K562 (cell line): ENCODE results near the gene PTPRB.

ENCODE experiments used
- E2F4 ChIP-seq: sonication (generic); formaldehyde crosslinking; IDR thresholded peaks from 2 replicates; pipeline ENCODE4 v1.8.0; 2022; ENCODE audit warnings: mild to moderate bottlenecking, low read depth, missing genetic modification reagents
- EGR1 ChIP-seq: fragments of 450-650 bp; conservative IDR thresholded peaks from 2 replicates; pipeline ENCODE4 v1.6.1; 2017; ENCODE audit warnings: mild to moderate bottlenecking
- FOXK1 ChIP-seq: sonication (generic); formaldehyde crosslinking; IDR thresholded peaks from 2 replicates; pipeline ENCODE4 v1.8.0; 2022; ENCODE audit warnings: missing genetic modification reagents, mild to moderate bottlenecking, borderline replicate concordance
- HLTF ChIP-seq: fragments of 450-650 bp; IDR thresholded peaks from 2 replicates; pipeline ENCODE4 v1.6.1; 2016
- HOMEZ ChIP-seq: fragments of 250-450 bp; sonication (Bioruptor Pico); IDR thresholded peaks from 2 replicates; pipeline ENCODE4 v1.4.0; 2020; ENCODE audit warnings: mild to moderate bottlenecking, moderate library complexity
- SMARCE1 ChIP-seq: fragments of 450-650 bp; IDR thresholded peaks from 2 replicates; pipeline ENCODE4 v1.7.1; 2016; ENCODE audit warnings: mild to moderate bottlenecking
- SMC3 ChIP-seq: conservative IDR thresholded peaks from 2 replicates; pipeline ENCODE4 v1.6.1; 2011; ENCODE audit warnings: low read depth, low read length, improper control_type of control experiment; ENCODE audit not compliant: insufficient read depth
- USF2 ChIP-seq: sonication (generic); formaldehyde crosslinking; IDR thresholded peaks from 2 replicates; pipeline ENCODE4 v1.5.0; 2020; ENCODE audit warnings: missing genetic modification reagents
- ZNF274 ChIP-seq: IDR thresholded peaks from 2 replicates; pipeline ENCODE4 v1.6.1; 2011; ENCODE audit warnings: low read depth, mild to moderate bottlenecking, low read length, moderate library complexity, borderline replicate concordance
- TF ChIP-seq, protein P1 (sequence below), 3 experiments: IDR thresholded peaks in 2 of 3; conservative IDR thresholded peaks in 1 of 3; 2 replicates each; pipeline ENCODE4 v1.5.1; 2011 to 2012; ENCODE audit warnings: low read length in 3 of 3, mild to moderate bottlenecking in 3 of 3, control low read depth in 2 of 3, improper control_type of control experiment in 1 of 3, inconsistent platforms in 1 of 3, low read depth in 1 of 3, mixed read lengths in 1 of 3, moderate library complexity in 1 of 3; ENCODE audit not compliant: insufficient read depth in 2 of 3

- TF ChIP-seq SMC3 (no peak), SMARCE1 (peak; percentile 45; the same call in 1 of the 2 replicates), HOMEZ (CRISPR knock-in tag) (no peak), ZNF274 (no peak), FOXK1 (no peak), E2F4 (CRISPR knock-in tag) (no peak), HLTF (no peak), USF2 (CRISPR knock-in tag) (no peak), EGR1 (no peak)
- TF ChIP-seq, protein P1, sequence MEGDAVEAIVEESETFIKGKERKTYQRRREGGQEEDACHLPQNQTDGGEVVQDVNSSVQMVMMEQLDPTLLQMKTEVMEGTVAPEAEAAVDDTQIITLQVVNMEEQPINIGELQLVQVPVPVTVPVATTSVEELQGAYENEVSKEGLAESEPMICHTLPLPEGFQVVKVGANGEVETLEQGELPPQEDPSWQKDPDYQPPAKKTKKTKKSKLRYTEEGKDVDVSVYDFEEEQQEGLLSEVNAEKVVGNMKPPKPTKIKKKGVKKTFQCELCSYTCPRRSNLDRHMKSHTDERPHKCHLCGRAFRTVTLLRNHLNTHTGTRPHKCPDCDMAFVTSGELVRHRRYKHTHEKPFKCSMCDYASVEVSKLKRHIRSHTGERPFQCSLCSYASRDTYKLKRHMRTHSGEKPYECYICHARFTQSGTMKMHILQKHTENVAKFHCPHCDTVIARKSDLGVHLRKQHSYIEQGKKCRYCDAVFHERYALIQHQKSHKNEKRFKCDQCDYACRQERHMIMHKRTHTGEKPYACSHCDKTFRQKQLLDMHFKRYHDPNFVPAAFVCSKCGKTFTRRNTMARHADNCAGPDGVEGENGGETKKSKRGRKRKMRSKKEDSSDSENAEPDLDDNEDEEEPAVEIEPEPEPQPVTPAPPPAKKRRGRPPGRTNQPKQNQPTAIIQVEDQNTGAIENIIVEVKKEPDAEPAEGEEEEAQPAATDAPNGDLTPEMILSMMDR (IDR thresholded peaks at IDR 0.05 in 2 of 3, conservative IDR thresholded peaks at IDR 0.05 in 1 of 3; ENCODE audit: insufficient read depth in 2 of 3, low read depth in 1 of 3, low read length in 3 of 3) = no peak
Measured at GRCh38 chr12:70659077-70659606, 21.9 kb upstream of the PTPRB start.
